Endothelial cell of umbilical vein (primary cell): Measurements from ENCODE around the gene LRR1. TPM values are rescaled to one million over a fixed set of nuclear protein-coding genes. Genes with fewer than 3 reads are reported as not detected.

ENCODE experiments used
- BruUV-seq: library from RNA; stranded (reverse); fragments of 400-500 nt; replicated peaks from 2 replicates; lab custom pipeline; 2021; lab: Mats Ljungman, UMichigan
- CTCF ChIA-PET: fragments of 300-600, 350-600 bp; sonication (Branson Sonifier 250); formaldehyde crosslinking; loops from one replicate; lab custom pipeline; 2021; ENCODE audit warnings: antibody characterized with exemption, inconsistent platforms; lab: Charles Lee
- POLR2A ChIA-PET: fragments of 300-600, 350-600 bp; sonication (Branson Sonifier 250); formaldehyde crosslinking; loops from one replicate; lab custom pipeline; 2021; ENCODE audit warnings: antibody characterized with exemption, inconsistent platforms; lab: Charles Lee
- DNase-seq: peaks from one replicate; pipeline ENCODE4 v3.0.0-alpha.2; 2011; ENCODE audit warnings: low read depth, low spot score
- FAIRE-seq: peaks from 2 replicates; lab custom pipeline; 2011; peaks lifted over from hg19 to GRCh38; lab: Jason Lieb, UNC
- H2AFZ ChIP-seq: 2 replicates; pipeline ENCODE4 v1.6.0; 2012; ENCODE audit warnings: low read depth, low read length, control low read depth, inconsistent platforms
- H3K27ac ChIP-seq: 2 replicates; pipeline ENCODE4 v1.5.1; 2011; ENCODE audit warnings: low read depth, mild to moderate bottlenecking, control low read depth, low read length, moderate library complexity; ENCODE audit not compliant: insufficient read depth
- H3K27me3 ChIP-seq, 2 experiments: 2 replicates each; pipeline versions ENCODE4 v1.6.0 to v1.6.1; 2011; ENCODE audit warnings: low read length in 2 of 2, mixed read lengths in 1 of 2; ENCODE audit not compliant: control insufficient read depth in 2 of 2, insufficient read depth in 2 of 2
- H3K36me3 ChIP-seq, 2 experiments: 2 replicates in 1 of 2; 3 replicates in 1 of 2; pipeline ENCODE4 v1.5.1; 2011; ENCODE audit warnings: low read length in 2 of 2, mild to moderate bottlenecking in 1 of 2, moderate library complexity in 1 of 2; ENCODE audit not compliant: control insufficient read depth in 2 of 2, insufficient read depth in 2 of 2; ENCODE audit errors: extremely low read depth in 1 of 2
- H3K4me1 ChIP-seq: 3 replicates; pipeline ENCODE4 v1.5.1; 2011; ENCODE audit warnings: mild to moderate bottlenecking, low read length; ENCODE audit not compliant: control insufficient read depth, insufficient read depth; ENCODE audit errors: extremely low read depth
- H3K4me2 ChIP-seq: 2 replicates; pipeline ENCODE4 v1.6.1; 2011; ENCODE audit warnings: low read length, control low read depth, mixed read lengths; ENCODE audit not compliant: insufficient read depth
- H3K4me3 ChIP-seq, 3 experiments: fragments of 200-600 bp in 1 of 3; sonication (generic), shearing (Covaris generic) in 1 of 3; replicated peaks in 1 of 3; 2 replicates each; pipeline ENCODE4 v1.5.1; 2011 to 2016; ENCODE audit warnings: control low read depth in 3 of 3, low read length in 3 of 3, mild to moderate bottlenecking in 2 of 3, inconsistent platforms in 1 of 3, low read depth in 1 of 3, moderate library complexity in 1 of 3; ENCODE audit not compliant: insufficient read depth in 1 of 3
- H3K79me2 ChIP-seq: 2 replicates; pipeline ENCODE4 v1.6.0; 2012; ENCODE audit warnings: low read length, inconsistent platforms; ENCODE audit not compliant: control insufficient read depth, insufficient read depth
- H3K9ac ChIP-seq: replicated peaks from 2 replicates; pipeline ENCODE3; 2011; ENCODE audit warnings: low read length, control low read depth; ENCODE audit not compliant: insufficient read depth; ENCODE audit errors: extremely low read depth
- H3K9me1 ChIP-seq: replicated peaks from 3 replicates; pipeline ENCODE4 v1.6.0; 2011; ENCODE audit warnings: mild to moderate bottlenecking, low read length; ENCODE audit not compliant: control insufficient read depth, insufficient read depth; ENCODE audit errors: extremely low read depth
- H3K9me3 ChIP-seq: replicated peaks from 2 replicates; pipeline ENCODE4 v1.5.1; 2012; ENCODE audit warnings: low read length, inconsistent platforms; ENCODE audit not compliant: control insufficient read depth, insufficient read depth
- H4K20me1 ChIP-seq: replicated peaks from 2 replicates; pipeline ENCODE3; 2011; ENCODE audit warnings: mild to moderate bottlenecking, low read length; ENCODE audit not compliant: control insufficient read depth, insufficient read depth; ENCODE audit errors: extremely low read depth
- EZH2 ChIP-seq: IDR thresholded peaks from 2 replicates; pipeline ENCODE4 v1.6.1; 2012; ENCODE audit warnings: borderline replicate concordance, low read depth, mild to moderate bottlenecking, moderate library complexity, low read length, inconsistent platforms; ENCODE audit not compliant: severe bottlenecking
- FOS ChIP-seq: IDR thresholded peaks from 2 replicates; pipeline ENCODE4 v1.6.1; 2011; ENCODE audit warnings: mild to moderate bottlenecking, low read length, moderate library complexity, borderline replicate concordance; ENCODE audit not compliant: insufficient read depth
- GATA2 ChIP-seq: IDR thresholded peaks from 2 replicates; pipeline ENCODE4 v1.7.0; 2011; ENCODE audit warnings: low read depth, mild to moderate bottlenecking, moderate library complexity, mixed read lengths, low read length; ENCODE audit not compliant: insufficient read length, insufficient read depth
- JUN ChIP-seq: IDR thresholded peaks from 2 replicates; pipeline ENCODE4 v1.6.1; 2011; ENCODE audit warnings: borderline replicate concordance, low read depth; ENCODE audit not compliant: insufficient read length, insufficient read depth
- MYC ChIP-seq: IDR thresholded peaks from one replicate; pipeline ENCODE4 v1.6.1; 2011; ENCODE audit warnings: mild to moderate bottlenecking, low read depth, low read length
- POLR2A ChIP-seq: IDR thresholded peaks from 2 replicates; pipeline ENCODE4 v1.6.1; 2012; ENCODE audit warnings: low read depth, mild to moderate bottlenecking, control low read depth, low read length
- POLR2AphosphoS5 ChIP-seq: IDR thresholded peaks from 2 replicates; pipeline ENCODE4 v1.6.1; 2012; ENCODE audit warnings: low read depth, mild to moderate bottlenecking, control low read depth, low read length, moderate library complexity; ENCODE audit not compliant: insufficient read depth
- dilution Hi-C: fragments of 300-500 bp; cut with MboI; formaldehyde crosslinking; loops from one replicate; pipeline ENCODE4 v1.15.0; 2019; ENCODE audit warnings: low sequenced_read_pairs; ENCODE audit not compliant: extremely low pct_ligation_motif_present
- intact Hi-C: fragments of 100-400 bp; cut with micrococcal nuclease; formaldehyde crosslinking; loops from one replicate; pipeline ENCODE4 v1.10.0; 2022
- polyA plus RNA-seq, 4 experiments: library from polyadenylated mRNA; depleted of rRNA in 3 of 4; stranded (reverse) in 3 of 4; unstranded in 1 of 4; fragments of >200 nt; gene quantifications; 2 replicates each; pipeline versions ENCODE4 v1.2.1 to v1.2.3, GENCODE V29; 2011 to 2012; ENCODE audit warnings: missing spikeins in 1 of 4
- total RNA-seq: library from RNA; stranded (reverse); gene quantifications from 2 replicates; pipeline ENCODE4 v1.2.3, GENCODE V29; 2021
- TF ChIP-seq, protein P1 (sequence below), 2 donors: IDR thresholded peaks; 1 replicate in 1 of 2; 2 replicates in 1 of 2; pipeline ENCODE4 v1.5.1; 2011; ENCODE audit warnings: low read length in 2 of 2, mild to moderate bottlenecking in 2 of 2, moderate library complexity in 2 of 2, control low read depth in 1 of 2, inconsistent platforms in 1 of 2, low read depth in 1 of 2; ENCODE audit not compliant: insufficient read depth in 1 of 2; ENCODE audit errors: extremely low read depth in 1 of 2
- TF ChIP-seq, protein P2 (sequence below): IDR thresholded peaks from 2 replicates; pipeline ENCODE4 v1.6.1; 2011; ENCODE audit not compliant: insufficient read depth, insufficient read length

The LRR1 gene
- total and polyA plus RNA-seq, 2 donors (not counting 3 experiments of a cell fraction or from before 2014, with no cell fraction given) = 17.7 to 30.9 TPM

DNA sequence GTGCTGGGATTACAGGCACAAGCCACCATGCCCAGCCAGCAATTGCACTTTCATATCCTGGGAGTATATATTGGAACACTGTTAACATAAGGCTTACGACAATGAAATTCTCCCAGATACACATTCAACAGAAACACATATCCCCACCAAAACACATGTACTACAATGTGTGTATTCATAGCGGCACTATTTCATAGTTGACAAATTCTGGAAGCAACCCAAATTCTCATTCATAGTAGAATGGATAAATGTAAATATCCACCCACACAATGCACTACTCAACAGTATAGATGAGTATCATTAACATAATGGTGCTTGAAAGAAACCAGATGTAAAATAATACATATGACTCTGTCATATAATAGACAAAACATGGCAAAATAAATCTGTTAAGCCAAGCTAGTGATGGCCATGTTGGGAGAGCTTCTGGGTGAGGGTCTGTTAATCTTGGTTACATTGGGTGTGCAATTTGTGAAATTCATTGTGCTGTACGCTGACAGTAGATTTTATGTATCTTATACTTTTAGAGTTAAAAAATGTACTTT lies 38.9 kb downstream of the LRR1 start:
- BruUV-seq = no TSS peak
- no peak for DNase-seq
- Histone ChIP-seq H3K79me2 (peaks cover 53% of the 10 kb centered on the region), H4K20me1 (no peaks in the 10 kb centered on the region), H3K4me1 (peaks cover 3% of the 10 kb centered on the region), H3K4me3 (no peak overlapping the region), H3K4me2 (no peak overlapping the region), H3K36me3 (peaks cover 0 to 11% of the 10 kb centered on the region in 2 experiments), H3K27me3 (no peaks in the 10 kb centered on the region), H3K9me1 (no peaks in the 10 kb centered on the region), H3K9ac (no peak overlapping the region), H3K27ac (no peak overlapping the region), H2AFZ (no peak overlapping the region), H3K9me3 (no peaks in the 10 kb centered on the region)
- intact Hi-C loops = no loop called here
- no peak for TF ChIP-seq FOS
- TF ChIP-seq MYC = no peak
- no peak for TF ChIP-seq EZH2
- TF ChIP-seq, protein P1, sequence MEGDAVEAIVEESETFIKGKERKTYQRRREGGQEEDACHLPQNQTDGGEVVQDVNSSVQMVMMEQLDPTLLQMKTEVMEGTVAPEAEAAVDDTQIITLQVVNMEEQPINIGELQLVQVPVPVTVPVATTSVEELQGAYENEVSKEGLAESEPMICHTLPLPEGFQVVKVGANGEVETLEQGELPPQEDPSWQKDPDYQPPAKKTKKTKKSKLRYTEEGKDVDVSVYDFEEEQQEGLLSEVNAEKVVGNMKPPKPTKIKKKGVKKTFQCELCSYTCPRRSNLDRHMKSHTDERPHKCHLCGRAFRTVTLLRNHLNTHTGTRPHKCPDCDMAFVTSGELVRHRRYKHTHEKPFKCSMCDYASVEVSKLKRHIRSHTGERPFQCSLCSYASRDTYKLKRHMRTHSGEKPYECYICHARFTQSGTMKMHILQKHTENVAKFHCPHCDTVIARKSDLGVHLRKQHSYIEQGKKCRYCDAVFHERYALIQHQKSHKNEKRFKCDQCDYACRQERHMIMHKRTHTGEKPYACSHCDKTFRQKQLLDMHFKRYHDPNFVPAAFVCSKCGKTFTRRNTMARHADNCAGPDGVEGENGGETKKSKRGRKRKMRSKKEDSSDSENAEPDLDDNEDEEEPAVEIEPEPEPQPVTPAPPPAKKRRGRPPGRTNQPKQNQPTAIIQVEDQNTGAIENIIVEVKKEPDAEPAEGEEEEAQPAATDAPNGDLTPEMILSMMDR (IDR thresholded peaks at IDR 0.05; ENCODE audit: extremely low read depth in 1 of 2, insufficient read depth in 1 of 2, low read depth in 1 of 2, low read length in 2 of 2) = no peak
- TF ChIP-seq POLR2A = no peak
- TF ChIP-seq POLR2AphosphoS5 = no peak
- TF ChIP-seq, protein P2, sequence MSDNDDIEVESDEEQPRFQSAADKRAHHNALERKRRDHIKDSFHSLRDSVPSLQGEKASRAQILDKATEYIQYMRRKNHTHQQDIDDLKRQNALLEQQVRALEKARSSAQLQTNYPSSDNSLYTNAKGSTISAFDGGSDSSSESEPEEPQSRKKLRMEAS = no peak
- no peak for TF ChIP-seq GATA2
- TF ChIP-seq JUN = no peak
- ChIA-PET POLR2A (no interaction called here), CTCF (interaction anchor here (1.3 kb wide), 1 partner anchor 20 kb away, joined by 7 read pairs; no protein-coding TSS in a partner anchor)
- dilution Hi-C loops = no loop called here
- FAIRE-seq = no peak
